ENCODE data around the gene CXCR3.
"Not testable (repeated sequence)": the region's sequence is repeated elsewhere in the genome, so short reads cannot be mapped to it uniquely, and the experiment has no call there.

The CXCR3 gene

DNA sequence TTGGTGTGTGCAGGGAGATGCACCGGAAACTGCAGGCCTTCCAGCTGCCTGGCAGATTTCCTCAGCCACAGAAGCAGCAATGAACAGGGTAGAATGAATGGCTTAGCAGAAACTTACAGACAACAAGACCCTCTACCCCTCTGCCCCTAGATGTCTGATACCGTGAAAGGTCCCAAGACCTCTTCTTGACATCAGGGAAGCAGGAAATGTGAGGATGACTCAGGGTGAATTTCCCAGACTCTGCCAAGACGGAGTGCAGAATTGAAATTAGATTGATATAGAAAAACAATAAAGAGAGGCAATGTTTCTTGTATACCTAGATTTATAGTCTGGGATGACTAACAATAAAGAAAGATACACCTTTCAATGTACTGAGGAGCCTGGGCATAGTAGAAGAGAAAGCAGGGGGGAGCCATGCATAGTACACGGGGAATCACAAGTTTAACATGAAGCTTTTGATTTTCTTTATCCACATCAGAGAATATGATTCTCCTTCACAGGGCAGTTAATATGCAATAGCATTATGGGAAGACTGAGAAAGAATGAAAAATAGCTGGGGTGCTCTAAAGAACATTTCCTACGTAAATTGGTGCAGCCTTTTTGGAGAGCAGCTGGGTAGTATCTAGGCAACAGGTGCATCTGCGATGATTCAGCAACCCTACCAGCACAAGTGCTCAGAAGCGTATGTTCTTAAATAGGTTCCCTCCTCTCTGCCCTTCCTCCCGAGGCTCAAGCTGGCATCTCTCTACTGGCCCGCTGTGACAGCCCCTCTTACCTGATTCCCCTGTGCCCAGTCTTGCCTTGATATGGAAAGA lies 18.3 kb upstream of the CXCR3 start:
- no peak for DNase-seq

DNA sequence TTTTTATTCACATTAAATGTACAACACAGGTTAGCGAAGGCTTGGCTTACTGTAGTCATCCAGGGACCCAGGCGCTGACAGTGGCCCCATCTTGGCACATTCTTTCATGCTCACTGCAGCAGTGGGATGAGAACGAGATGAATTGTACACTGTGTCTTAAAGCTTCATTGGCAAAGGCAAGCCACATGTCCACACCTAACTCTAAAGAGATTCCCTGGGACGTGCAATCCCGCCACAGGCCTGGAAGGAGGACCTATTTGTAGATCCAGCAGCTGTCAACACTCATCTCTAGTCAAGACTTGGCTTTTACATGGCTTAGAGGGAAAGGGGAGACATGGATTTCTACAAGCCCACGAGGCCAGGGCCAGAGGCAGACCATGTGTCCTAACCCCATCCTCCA lies 16.1 kb upstream of the CXCR3 start:
- DNase-seq, result no peak

GRCh38 chrX:71632923-71633657 lies 14.8 kb upstream of the CXCR3 start:
- DNase-seq, result no peak

DNA sequence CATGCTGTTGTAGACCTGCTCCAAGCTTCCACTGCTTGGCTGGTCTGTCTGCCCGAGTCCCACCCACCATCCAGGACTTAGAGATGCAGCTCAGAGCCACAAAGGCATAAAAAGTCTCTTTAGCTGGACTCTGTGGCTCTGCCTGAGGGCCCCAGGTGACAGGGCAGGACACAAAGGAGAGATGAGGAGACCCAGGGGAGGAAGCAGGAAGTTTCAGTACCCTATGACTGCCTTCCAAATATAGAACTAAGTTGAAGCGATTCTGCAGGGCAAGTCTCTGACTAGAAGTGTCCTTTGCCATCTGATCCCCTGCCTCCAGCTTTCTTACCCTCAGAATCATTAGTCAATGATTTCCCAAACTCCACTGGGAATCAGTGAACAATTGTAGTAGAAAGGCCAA lies 11.2 kb upstream of the CXCR3 start:
- DNase-seq, result no peak

DNA sequence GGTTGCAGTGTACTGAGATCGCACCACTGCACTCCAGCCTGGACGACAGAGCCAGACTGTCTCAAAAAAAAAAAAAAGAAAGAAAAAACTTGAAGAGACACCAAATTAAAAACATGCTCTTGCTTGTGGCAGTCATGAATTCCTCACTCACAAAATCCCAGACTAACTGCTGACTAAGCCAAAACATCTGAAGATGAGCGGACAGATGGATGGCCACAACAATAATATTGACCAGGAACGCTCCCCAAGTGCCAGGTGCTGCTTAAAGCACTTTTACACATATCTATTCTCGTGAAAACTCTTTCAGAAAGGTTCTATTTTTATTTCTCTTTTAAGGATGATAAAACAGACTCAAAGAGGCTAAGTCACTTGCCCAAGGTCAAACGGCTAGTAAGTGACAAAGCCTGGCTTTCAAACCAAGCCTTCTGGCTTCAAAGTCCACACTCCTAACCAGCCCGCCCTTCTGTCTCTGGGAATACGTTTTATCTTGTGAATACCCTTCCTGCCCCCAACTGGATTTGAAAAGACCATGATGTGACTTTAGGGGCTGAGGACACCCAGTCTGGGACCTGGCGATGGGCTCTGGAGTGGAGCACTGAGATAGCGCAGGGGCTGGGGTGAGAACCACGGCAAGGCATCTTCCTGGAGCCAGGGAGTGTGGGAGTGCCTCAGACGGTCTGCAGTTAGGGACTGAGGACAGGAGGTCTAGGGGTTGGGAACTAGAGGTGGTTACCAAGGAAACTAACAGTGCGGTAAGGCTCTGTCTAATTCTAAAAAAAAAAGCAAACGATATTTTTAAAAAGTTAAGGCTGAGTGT lies 9.5 kb upstream of the CXCR3 start:
- DNase-seq, result no peak

DNA sequence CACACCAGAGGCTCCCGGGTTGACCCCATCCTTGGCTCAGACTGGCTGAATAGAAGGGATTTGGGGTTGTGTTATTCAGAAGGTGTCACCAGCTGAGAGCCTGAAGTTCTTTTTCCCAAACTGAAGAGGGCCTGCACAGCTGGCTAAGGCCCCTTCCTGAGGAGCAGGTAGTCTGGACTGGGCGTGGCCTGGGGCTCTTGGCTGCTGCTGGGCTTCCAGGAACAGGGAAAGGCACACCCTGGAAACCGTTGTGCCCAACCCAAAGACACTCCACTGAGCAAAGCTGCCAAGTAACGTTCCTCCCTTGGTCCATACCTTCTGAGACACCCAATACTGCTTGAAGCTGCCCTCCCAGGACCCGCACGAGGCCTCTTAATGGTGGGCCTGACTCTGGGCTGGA lies 8.3 kb upstream of the CXCR3 start:
- DNase-seq, result no peak

GRCh38 chrX:71625471-71625870 lies 7.2 kb upstream of the CXCR3 start:
- no peak for DNase-seq

DNA sequence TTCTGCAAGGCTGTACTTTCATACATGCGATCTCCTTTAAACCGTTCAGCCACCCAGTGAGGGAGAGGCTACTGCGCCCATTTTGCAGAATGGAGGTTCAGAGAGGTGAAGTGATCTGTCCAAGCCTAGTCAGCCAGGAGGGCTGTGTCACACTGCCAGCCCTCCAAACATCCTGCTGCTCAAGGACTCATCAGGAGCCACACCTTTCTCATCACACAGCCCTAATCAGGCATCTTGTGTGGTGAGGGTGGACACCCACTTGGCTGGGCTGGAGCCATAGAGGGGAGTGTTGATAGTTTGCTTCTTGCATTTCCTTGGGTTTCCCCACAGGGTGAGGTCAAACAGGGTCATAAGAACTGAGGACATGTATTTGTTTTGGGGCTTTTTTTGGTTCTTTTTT lies 5.4 kb upstream of the CXCR3 start:
- DNase-seq, result no peak

DNA sequence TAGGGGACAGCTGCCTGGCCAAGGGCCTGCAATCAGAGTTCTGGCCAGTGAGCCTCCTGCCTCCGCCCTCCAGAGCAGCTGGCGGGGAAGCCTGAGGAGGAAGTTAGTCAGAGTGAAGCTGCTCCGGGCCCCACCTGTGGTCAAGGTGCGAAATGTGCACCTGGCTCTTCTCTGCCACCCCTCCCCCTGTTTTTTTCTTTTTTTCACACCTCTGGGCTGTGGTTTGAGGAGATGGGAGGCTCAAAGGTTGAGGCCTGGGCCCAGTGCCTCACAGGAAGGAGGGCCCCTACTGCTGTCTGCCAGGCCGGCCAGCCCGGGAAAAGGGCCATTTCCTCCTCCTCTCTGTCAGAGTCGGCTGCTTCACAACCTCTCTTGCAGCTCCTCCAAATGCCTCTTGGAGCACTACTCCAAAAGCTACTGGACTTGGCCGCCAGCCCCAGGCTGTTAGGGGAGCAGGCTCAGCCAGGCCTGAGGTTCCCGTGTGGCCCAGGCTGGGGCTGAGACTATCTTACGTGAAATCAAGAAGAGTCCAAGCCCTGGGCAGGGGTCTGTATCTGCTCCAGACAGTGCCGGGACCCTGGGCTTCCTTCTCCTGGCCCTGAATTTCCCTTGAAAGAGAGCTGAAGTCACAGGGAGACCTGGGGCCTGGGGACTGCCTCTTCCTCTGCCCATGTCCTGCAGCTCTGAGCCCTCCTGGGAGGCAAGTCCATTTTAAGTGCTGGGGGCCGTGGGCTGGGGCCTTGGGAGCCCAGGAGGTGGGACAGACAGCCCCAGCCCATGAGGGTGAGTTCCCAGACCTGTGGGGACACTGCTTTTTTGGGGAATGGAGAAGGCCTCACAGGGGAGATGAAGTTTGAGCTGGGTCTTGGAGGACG lies 4.5 kb upstream of the CXCR3 start:
- peak; percentile 7 for DNase-seq

DNA sequence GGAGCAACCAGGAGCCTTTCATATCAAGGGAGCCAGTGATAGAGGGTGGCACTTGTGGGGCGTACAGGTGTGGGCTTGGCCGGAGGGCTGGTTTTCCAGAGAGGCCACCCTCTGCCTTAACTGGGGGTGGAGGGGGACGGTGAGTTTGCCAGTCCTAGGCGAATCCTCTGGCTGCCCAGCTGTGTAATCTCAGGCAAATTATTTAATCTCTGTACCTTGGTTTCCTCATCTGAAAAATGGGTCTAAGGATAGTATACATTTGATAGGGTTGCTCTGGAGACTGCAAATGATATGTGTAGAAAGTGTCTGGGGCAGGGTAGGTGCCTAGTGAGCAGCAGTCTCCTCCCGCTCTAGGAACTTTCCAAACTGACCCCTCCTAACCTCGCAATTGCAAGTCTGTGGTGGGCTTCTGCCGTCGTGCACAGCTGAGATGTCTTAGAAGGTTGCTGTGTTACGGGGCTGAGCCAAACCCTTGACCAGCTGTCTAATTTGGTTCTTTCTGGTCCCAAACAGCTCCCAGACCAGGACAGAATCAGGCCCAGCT lies 3.8 kb upstream of the CXCR3 start:
- DNase-seq, result no peak

DNA sequence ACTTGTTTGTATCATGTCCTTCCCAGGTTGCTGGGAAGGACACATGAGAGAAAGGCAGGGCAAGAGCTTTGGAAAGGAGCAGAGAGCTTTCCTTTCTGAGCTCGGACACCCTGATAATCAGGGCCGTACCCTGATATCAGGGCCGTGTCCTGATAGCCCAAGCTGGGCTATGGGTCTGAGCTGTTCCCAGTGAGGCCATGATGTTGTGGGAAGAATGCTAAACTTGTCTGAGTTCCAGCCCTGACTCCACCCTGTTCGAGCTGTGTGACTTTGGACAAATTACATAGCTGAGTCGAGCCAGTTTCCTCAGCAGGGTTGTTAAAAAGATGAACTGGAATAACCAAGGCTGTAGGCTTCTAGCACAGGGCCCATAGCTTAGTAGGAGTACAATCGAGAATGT lies 3.3 kb upstream of the CXCR3 start:
- no peak for DNase-seq

GRCh38 chrX:71619986-71620385 lies 1.7 kb upstream of the CXCR3 start:
- no peak for DNase-seq

- DNase-seq, result peak; percentile 3
Observed at GRCh38 chrX:71619193-71619592, 882 bp upstream of the CXCR3 start.

DNA sequence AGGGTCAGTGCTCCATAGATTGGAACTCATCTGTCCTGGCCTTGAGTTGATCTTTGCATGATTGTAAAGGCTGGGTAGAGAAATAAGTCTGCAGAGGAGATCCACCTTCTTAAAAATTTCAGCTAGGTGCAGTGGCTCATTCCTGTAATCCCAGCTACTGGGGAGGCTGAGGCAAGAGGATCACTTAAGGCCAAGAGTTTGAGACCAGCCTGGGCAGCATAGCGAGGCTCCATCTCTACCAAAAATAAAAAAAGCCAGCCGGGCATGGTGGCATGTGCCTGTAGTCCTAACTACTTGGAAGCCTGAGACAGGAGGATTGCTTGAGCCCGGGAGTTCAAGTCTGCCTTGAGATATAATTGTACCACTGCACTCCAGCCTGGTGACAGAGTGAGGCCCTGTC lies 476 bp upstream of the CXCR3 start:
- no peak for DNase-seq

DNA sequence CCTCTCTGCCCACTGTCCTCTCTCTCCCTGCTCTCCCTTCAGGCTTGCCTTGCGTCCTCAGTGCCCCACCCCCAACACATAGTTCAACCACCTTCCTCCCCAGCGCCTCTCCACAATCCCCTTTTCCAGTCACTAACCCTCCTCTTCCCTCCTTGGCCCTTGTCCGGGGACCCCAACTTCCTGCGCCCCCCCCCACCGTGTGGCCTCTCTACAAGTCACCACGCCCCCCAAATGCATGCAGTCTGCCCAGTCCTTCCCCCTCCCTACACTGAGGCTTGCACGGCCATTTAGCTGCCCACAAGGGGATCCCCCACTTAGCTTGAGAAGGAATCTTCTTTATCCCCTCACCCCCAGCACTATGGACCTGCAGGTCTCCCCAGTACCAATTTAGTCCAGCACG lies 569 bp downstream of the CXCR3 start:
- DNase-seq, result no peak

GRCh38 chrX:71616672-71617529 lies 1.4 kb downstream of the CXCR3 start:
- DNase-seq, result no peak

DNA sequence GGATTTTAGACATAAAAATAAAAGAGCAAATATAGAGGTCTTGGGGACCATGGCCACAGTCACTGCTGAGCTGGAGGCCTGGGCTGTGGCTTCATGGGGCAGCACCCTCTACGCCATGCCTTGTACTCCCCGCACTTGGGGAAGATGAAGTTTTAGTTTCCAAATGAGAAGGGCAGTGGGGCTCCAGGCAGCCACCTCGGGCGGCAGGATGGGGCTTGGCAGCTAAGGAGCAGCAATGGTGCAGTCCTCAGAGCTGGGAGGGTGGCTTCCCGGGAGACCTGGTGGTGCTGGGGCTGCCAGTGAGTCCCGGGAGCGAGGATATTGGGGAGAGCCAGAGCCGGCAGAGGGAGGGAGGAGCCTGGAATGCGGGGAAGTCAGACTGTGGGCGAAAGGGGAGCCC lies 2.4 kb downstream of the CXCR3 start:
- no peak for DNase-seq

GRCh38 chrX:71615056-71615455 lies 3.3 kb downstream of the CXCR3 start:
- no peak for DNase-seq

GRCh38 chrX:71612256-71612655 lies 6.1 kb downstream of the CXCR3 start:
- no peak for DNase-seq

DNA sequence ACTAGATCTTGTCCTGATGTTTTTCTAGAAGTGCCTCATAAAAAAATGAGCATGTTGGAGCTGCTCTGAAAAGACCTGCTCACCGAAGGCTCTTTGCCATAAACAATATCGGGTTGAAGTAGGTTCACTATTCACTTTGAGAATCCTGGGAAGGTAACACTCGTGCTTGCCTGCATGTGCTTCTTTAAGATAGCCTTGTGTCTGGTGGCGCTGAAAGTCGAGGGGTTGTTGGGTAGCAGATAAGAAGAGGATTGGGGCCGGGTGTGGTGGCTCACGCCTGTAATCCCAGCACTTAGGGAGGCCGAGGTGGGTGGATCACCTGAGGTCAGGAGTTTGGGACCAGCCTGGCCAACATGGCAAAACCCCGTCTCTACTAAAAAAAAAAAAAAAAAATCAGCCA lies 6.6 kb downstream of the CXCR3 start:
- not testable (repeated sequence) for DNase-seq

- DNase-seq, result no peak
Observed at GRCh38 chrX:71609095-71609750, 9.1 kb downstream of the CXCR3 start.

All from effector CD8-positive, alpha-beta T cell (primary cell).